HG02642 (cell line): ENCODE results near the gene UTP14C.
"Not testable (repeated sequence)": the region's sequence is repeated elsewhere in the genome, so short reads cannot be mapped to it uniquely, and the experiment has no call there.

Experiments used
- ATAC-seq: cut with Tn5 transposase; IDR thresholded peaks from one replicate; pipeline ENCODE4 v1.9.1; 2021; ENCODE audit warnings: mild to moderate bottlenecking; ENCODE audit not compliant: unreplicated experiment, poor library complexity

The UTP14C gene

DNA sequence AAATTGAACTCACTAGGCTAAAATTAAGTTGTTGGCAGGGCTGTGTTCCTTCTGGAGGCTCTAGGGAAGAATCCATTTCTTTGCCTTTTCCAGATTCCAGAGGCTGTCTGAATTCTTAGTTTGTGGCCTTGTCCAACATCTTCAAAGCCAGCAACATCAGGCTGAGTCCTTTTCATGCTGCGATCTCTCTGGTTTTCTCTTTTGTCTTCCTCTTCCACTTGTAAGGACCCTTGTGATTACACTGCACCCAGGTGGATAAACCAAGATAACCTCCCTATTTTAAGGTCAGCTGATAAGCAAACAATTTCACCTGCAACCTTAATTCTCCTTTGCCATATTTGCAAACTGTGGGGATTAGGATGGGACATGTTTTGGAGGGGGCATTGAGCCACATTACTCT lies 11.5 kb downstream of the UTP14C start:
- no peak for ATAC-seq

DNA sequence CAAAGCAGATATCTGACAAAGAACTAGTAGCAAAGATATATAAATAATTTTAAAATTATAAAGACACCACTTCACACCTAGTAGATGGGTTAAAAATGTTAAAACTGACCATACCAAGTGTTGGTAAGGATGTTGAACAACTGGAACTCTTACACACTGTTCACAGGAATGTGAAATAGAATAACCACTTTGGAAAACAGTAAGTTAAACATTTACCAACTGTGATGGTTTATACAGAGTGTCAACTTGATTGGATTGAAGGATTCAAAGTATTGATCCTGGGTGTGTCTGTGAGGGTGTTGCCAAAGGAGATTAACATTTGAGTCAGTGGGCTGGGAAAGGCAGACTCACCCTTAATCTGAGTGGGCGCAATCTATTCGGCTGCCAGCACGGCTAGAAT lies 19.2 kb downstream of the UTP14C start:
- ATAC-seq: no peak

DNA sequence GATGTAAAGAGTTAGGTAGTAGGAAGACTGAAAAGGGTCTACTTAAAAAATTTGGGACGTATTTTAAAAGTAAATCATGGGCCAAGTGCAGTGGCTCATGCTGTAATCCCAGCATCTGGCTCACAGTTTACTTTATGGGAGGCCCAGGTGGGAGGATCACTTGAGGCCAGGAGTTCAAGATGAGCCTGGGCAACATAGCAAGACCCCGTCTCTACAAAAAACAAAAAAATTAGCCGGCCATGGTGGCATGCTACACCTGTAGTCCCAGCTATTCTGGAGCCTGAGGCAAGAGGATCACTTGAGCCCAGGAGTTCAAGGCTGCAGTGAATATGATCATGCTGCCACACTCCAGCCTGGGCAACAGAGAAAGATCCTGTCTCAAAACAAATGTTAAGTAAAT lies 23.0 kb downstream of the UTP14C start:
- no peak for ATAC-seq

DNA sequence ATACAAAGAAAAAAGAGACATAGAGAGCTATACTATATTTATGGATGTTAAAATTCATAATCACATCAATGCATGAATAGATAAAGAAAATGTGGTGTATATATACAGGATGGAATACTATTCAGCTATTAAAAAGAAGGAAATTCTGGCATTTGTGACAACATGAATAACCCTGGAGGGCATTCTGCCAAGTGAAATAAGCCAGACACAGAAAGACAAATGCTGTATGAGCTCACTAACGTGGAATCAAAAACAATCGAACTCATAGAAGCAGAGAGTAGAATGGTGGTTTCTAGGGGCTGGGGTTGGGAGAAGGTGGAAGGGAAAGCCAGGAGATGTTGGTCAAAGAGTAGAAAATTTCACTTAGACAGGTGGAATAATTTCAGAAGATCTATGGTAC lies 24.0 kb downstream of the UTP14C start:
- ATAC-seq: no peak

DNA sequence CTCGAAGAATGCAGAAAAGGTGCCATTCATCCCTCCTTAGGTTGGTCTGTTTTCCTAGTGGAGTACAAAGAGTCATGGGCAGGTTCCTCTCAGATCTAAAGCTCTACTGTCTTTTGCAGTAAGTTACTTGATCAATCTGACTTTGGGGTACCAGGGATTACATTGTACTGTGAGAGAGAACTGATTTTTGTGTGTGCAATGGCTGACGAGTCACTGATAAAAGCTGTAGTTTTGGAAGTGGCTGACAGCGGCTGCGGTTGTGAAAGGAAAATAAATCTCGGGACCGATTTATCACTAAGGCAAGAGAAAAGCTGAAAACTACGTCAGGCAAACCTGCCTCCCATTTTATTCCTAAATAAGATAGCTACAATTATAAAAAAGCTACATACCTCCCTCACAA lies 26.9 kb downstream of the UTP14C start:
- ATAC-seq: no peak

DNA sequence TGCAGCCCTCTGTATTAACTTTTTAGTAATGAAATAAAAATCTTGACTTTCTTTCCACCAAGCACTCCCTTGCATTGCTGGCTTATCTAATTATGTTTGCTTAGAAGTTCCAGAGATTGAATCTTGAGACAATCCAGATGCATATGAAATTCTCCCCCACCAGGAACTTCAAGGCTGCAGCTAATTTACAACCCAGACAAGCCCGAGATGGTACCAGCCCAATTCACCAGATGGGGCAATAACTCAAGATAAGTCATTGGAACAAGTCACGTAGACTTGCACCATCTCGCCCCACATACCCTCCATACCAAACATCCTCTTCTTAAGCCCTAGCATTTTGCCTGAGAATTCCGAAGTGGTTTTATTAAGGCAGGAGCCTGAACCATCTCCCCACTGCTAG lies 29.0 kb downstream of the UTP14C start:
- no peak for ATAC-seq

DNA sequence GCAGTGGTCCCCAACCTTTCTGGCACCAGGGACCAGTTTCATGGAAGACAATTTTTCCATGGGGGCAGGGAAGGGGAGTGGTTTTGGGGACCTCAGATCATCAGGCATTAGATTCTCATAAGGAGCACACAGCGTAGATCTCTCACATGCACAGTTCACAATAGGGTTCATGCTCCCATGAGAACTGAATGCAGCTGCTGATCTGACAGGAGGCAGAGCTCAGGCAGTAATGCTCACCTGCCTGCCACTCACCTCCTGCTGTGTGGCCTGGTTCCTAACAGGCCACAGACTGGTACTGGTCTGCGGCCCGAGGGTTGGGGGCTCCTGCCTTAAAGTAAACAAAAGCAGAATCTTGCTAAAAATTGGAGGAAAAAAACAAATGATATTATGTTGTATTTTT lies 36.6 kb downstream of the UTP14C start:
- ATAC-seq: not testable (repeated sequence)

DNA sequence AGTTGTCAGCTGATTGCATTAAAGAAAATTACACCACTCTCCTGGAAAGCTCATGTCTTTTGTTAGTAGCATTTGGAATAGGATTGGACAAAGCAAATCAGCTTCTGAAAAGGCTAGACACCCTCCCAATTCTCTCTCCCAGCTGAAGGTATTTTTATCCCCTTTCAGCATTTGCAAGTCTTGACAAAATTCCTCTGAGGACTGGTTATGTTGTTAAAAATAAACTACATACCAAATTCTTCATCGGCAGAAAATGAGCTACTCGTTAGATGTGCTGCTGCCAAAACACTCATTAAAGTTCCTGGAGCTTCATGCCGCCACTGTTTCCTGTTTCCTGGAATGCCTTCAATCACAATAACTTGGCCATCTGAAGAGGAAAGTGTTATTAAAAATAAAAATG lies 37.1 kb downstream of the UTP14C start:
- ATAC-seq: no peak

DNA sequence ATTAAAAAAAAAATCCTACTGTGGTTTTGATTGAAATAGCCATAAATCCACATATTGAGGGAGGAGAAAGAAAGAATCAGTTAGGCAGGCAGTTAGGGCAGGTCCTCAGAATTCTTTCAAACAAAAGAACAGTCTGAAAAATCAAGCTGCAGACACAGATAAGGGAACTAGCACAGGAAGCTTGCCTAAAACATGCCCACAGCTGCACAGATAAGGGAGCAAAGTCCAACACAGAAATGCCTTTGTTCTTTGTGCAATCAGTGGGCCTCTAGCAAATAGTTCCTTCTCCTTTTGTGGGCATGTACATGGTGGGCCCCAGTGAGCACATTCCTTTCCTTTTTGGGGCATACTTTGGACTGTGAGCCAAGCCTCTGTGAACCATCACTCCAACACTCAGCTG lies 42.7 kb downstream of the UTP14C start:
- ATAC-seq: no peak

DNA sequence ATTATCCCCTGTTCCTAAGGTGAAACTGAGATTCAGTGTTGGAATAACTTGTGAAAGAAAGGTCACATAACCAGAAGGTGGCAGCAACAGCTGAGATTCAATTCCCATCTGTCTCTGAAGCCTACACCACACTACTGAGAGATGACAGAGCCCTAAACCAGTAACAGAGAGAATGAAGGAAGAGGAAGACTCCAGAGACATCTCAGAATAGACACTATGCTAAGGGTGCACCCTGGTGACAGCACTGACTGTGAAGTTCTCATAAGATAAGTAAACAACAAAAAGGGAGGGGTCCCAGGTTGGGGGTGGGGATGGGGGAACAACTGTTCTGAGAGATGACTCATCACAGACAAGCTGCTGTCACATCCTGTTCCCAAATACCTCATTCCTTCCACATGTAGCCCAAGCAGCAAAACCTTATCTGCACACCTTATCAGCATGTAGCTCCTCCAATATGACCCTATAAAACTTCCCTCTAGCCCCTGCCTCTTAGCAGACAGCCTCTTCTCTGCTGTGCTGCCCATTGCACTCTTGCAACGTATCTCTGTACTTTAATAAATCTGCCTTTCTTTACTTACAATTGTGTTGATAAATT lies 46.5 kb downstream of the UTP14C start:
- ATAC-seq: no peak
